IMR-90 (cell line): Measurements from ENCODE around the gene C11orf58. TPM values are rescaled to one million over a fixed set of nuclear protein-coding genes. Genes with fewer than 3 reads are reported as not detected.
A peak's percentile ranks its signal among the peaks of the same experiment; 100 is the strongest.

Experiments
- ATAC-seq: fragments of 200-7000 bp; cut with Tn5 transposase; 2 replicates; pipeline ENCODE4 v1.9.1; 2020; ENCODE audit warnings: low read depth, mild to moderate bottlenecking, moderate library complexity
- BruUV-seq: library from RNA; stranded (reverse); fragments of 400-500 nt; replicated peaks from 2 replicates; lab custom pipeline; 2021; lab: Mats Ljungman, UMichigan
- CTCF ChIA-PET: fragments of 300-600 bp; formaldehyde crosslinking; extraction: SDS; loops from one replicate; lab custom pipeline; 2021; ENCODE audit warnings: antibody characterized with exemption; lab: Yijun Ruan, JAX
- POLR2A ChIA-PET: fragments of 300-600 bp; sonication (Branson Sonifier 250); formaldehyde crosslinking; loops from one replicate; lab custom pipeline; 2022; ENCODE audit warnings: antibody characterized with exemption; ENCODE audit not compliant: unreplicated experiment; lab: Charles Lee
- DNase-seq: peaks from one replicate; pipeline ENCODE4 v3.0.0; 2013
- H2AFZ ChIP-seq: replicated peaks from 2 replicates; pipeline ENCODE3; 2013; ENCODE audit warnings: low read length, mild to moderate bottlenecking; ENCODE audit not compliant: poor library complexity
- H2AK5ac ChIP-seq: 2 replicates; pipeline ENCODE4 v1.6.1; 2013; ENCODE audit warnings: low read depth, low read length, inconsistent platforms
- H2AK9ac ChIP-seq: replicated peaks from 2 replicates; pipeline ENCODE3; 2013; ENCODE audit warnings: mild to moderate bottlenecking, low read depth, low read length, moderate library complexity; ENCODE audit not compliant: poor library complexity
- H2BK120ac ChIP-seq: 2 replicates; pipeline ENCODE4 v1.6.1; 2013; ENCODE audit warnings: low read depth, low read length, inconsistent platforms
- H2BK15ac ChIP-seq: 3 replicates; pipeline ENCODE4 v1.6.1; 2013; ENCODE audit warnings: low read depth, low read length, inconsistent platforms
- H2BK20ac ChIP-seq: 2 replicates; pipeline ENCODE4 v1.6.1; 2013; ENCODE audit warnings: low read depth, mild to moderate bottlenecking, inconsistent platforms, low read length, moderate library complexity
- H2BK5ac ChIP-seq: 2 replicates; pipeline ENCODE4 v1.6.1; 2013; ENCODE audit warnings: mild to moderate bottlenecking, low read depth, low read length, inconsistent platforms; ENCODE audit not compliant: poor library complexity, severe bottlenecking
- H3K14ac ChIP-seq: replicated peaks from 2 replicates; pipeline ENCODE4 v1.6.1; 2013; ENCODE audit warnings: low read depth, low read length, inconsistent platforms
- H3K18ac ChIP-seq: 2 replicates; pipeline ENCODE4 v1.6.1; 2013; ENCODE audit warnings: low read depth, low read length, control low read depth
- H3K23ac ChIP-seq: 2 replicates; pipeline ENCODE4 v1.6.1; 2013; ENCODE audit warnings: low read depth, low read length, inconsistent platforms
- H3K27ac ChIP-seq: 2 replicates; pipeline ENCODE4 v1.5.1; 2013; ENCODE audit warnings: mild to moderate bottlenecking, control low read depth, low read length; ENCODE audit not compliant: insufficient read depth
- H3K27me3 ChIP-seq: 2 replicates; pipeline ENCODE4 v1.6.1; 2013; ENCODE audit warnings: low read length; ENCODE audit not compliant: control insufficient read depth, insufficient read depth
- H3K36me3 ChIP-seq: 2 replicates; pipeline ENCODE4 v1.6.1; 2013; ENCODE audit warnings: low read length, mixed read lengths; ENCODE audit not compliant: control insufficient read depth, insufficient read depth
- H3K4ac ChIP-seq: 2 replicates; pipeline ENCODE4 v1.6.1; 2013; ENCODE audit warnings: low read depth, low read length, inconsistent platforms
- H3K4me1 ChIP-seq: 2 replicates; pipeline ENCODE4 v1.6.1; 2013; ENCODE audit warnings: low read length, mixed read lengths; ENCODE audit not compliant: control insufficient read depth, insufficient read depth
- H3K4me2 ChIP-seq: 2 replicates; pipeline ENCODE4 v1.6.1; 2013; ENCODE audit warnings: low read depth, mild to moderate bottlenecking, control low read depth, low read length, moderate library complexity
- H3K4me3 ChIP-seq: 2 replicates; pipeline ENCODE4 v1.5.1; 2013; ENCODE audit warnings: low read depth, mild to moderate bottlenecking, control low read depth, low read length, moderate library complexity; ENCODE audit not compliant: insufficient read depth
- H3K56ac ChIP-seq: 2 replicates; pipeline ENCODE4 v1.6.1; 2013; ENCODE audit warnings: low read length, inconsistent platforms; ENCODE audit not compliant: insufficient read depth; ENCODE audit errors: extremely low read depth
- H3K79me1 ChIP-seq, 2 experiments: 2 replicates each; pipeline ENCODE4 v1.6.1; 2013; ENCODE audit warnings: low read length in 2 of 2, inconsistent platforms in 1 of 2, low read depth in 1 of 2
- H3K9ac ChIP-seq: 2 replicates; pipeline ENCODE4 v1.6.1; 2013; ENCODE audit warnings: low read depth, low read length, control low read depth
- H3K9me1 ChIP-seq: 2 replicates; pipeline ENCODE4 v1.6.1; 2013; ENCODE audit warnings: low read length, inconsistent platforms; ENCODE audit not compliant: insufficient read depth
- H3K9me3 ChIP-seq: 2 replicates; pipeline ENCODE4 v1.6.1; 2013; ENCODE audit warnings: low read length; ENCODE audit not compliant: control insufficient read depth, insufficient read depth
- H4K20me1 ChIP-seq: 2 replicates; pipeline ENCODE4 v1.6.1; 2013; ENCODE audit warnings: low read length, inconsistent platforms; ENCODE audit not compliant: insufficient read depth
- H4K5ac ChIP-seq: 2 replicates; pipeline ENCODE4 v1.6.1; 2013; ENCODE audit warnings: mild to moderate bottlenecking, low read depth, low read length, control low read depth
- H4K8ac ChIP-seq, 2 experiments: 2 replicates each; pipeline ENCODE4 v1.6.1; 2013; ENCODE audit warnings: low read depth in 2 of 2, low read length in 2 of 2, control low read depth in 1 of 2, inconsistent platforms in 1 of 2
- H4K91ac ChIP-seq: 2 replicates; pipeline ENCODE4 v1.6.1; 2013; ENCODE audit warnings: low read depth, low read length, inconsistent platforms; ENCODE audit not compliant: insufficient read depth
- CEBPB ChIP-seq: IDR thresholded peaks from 2 replicates; pipeline ENCODE4 v1.6.1; 2012; ENCODE audit warnings: low read depth, low read length, improper control_type of control experiment
- CHD1 ChIP-seq: IDR thresholded peaks from 2 replicates; pipeline ENCODE4 v1.6.1; 2012; ENCODE audit warnings: low read depth, low read length, improper control_type of control experiment
- ELK1 ChIP-seq: fragments of 150-350 bp; IDR thresholded peaks from 2 replicates; pipeline ENCODE4 v1.6.1; 2016; ENCODE audit warnings: low read depth, mild to moderate bottlenecking, low read length, moderate library complexity, borderline replicate concordance
- USF2 ChIP-seq: fragments of 150-350 bp; IDR thresholded peaks from 2 replicates; pipeline ENCODE4 v1.6.1; 2017; ENCODE audit warnings: mild to moderate bottlenecking, antibody characterized with exemption, low read length, low read depth
- WGBS, 2 experiments: methylation state at CpG; one replicate each; pipeline versions ENCODE4 v1.1.5 to v1.1.7; 2013; ENCODE audit warnings: missing lambda C conversion rate in 2 of 2; ENCODE audit not compliant: insufficient read length in 1 of 2; ENCODE audit errors: extremely low coverage in 2 of 2; 5-methylcytosine and 5-hydroxymethylcytosine counted together
- dilution Hi-C: fragments of 300-500 bp; cut with HindIII; formaldehyde crosslinking; loops from one replicate; pipeline ENCODE4 v1.14.3; 2018; ENCODE audit warnings: low sequenced_read_pairs; ENCODE audit not compliant: unreplicated experiment
- in situ Hi-C: fragments of 300-500 bp; cut with MboI; formaldehyde crosslinking; loops from 3 replicates; pipeline ENCODE4 v1.14.3; 2019; ENCODE audit warnings: low sequenced_read_pairs, inconsistent platforms, mixed read lengths
- intact Hi-C: fragments of 100-400 bp; cut with micrococcal nuclease; formaldehyde crosslinking; loops from 2 replicates; pipeline ENCODE4 v1.10.0; 2022
- polyA plus RNA-seq, 3 experiments: library from polyadenylated mRNA; depleted of rRNA; stranded (reverse); fragments of >200 nt; gene quantifications; 2 replicates each; pipeline ENCODE4 v1.2.3, GENCODE V29; 2012; ENCODE audit warnings: low replicate concordance in 1 of 3
- total RNA-seq: library from RNA; depleted of rRNA; stranded (reverse); fragments of >200 nt; gene quantifications from 2 replicates; pipeline ENCODE4 v1.2.3, GENCODE V29; 2012

C11orf58 gene
- total and polyA plus RNA-seq, 2 of the 4 experiments (the other 2 are of a cell fraction): 53.8 to 67.8 TPM

DNA sequence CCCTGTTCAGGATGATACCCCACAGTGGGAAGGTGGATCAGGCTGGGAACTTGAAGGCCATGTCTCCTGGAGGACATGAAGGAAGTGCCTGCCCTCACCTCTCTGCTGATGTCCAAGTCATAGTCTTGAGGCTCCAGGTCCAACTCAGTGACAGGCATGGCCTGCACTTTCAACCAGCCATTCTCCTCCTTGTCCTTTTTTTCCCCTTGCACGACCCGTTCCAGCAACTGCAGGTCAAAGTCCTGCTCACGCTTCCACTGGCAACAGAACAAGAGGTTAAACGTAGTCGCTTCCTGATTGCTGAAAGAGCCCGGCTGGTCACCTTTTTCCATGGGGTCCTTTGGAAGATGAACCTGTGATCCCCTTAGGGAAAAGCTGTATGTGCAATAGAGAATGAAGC is 47.7 kb downstream of the C11orf58 start:
- no peak overlapping the region for H2AFZ ChIP-seq
- H3K9me1 ChIP-seq: peaks cover 3% of the 10 kb centered on the region
- no peak overlapping the region for H2AK5ac ChIP-seq
- H2BK20ac ChIP-seq: no peak overlapping the region
- no peak overlapping the region for H3K4me3 ChIP-seq
- dilution Hi-C loops: no loop called here
- in situ Hi-C loops: loop anchor here (10.0 kb wide), 1 partner anchor 279 kb away; no protein-coding TSS in a partner anchor
- BruUV-seq: no TSS peak
- no peaks in the 10 kb centered on the region for H4K20me1 ChIP-seq
- intact Hi-C loops: loop anchor here (5.0 to 10.0 kb wide), 3 partner anchors 96 to 719 kb away; no protein-coding TSS in a partner anchor
- H3K4me2 ChIP-seq: no peak overlapping the region
- no peak overlapping the region for H4K8ac ChIP-seq
- H3K56ac ChIP-seq: no peak overlapping the region
- WGBS, 2 experiments: 93% methylated on average over 4 of the region's 6 CpGs; no CpG with 5 or more reads in 1 of the 2 experiments
- no peak overlapping the region for H2BK5ac ChIP-seq
- ChIA-PET POLR2A (no interaction called here), CTCF (interaction anchor here (0.5 to 2.3 kb wide), 6 partner anchors 13 to 277 kb away, joined by 3 to 12 read pairs (median 5); no protein-coding TSS in a partner anchor)
- peaks cover 3% of the 10 kb centered on the region; the same call in 1 of the 2 replicates for H3K4me1 ChIP-seq
- no peak overlapping the region for H3K18ac ChIP-seq
- H3K14ac ChIP-seq: no peak overlapping the region
- no peak overlapping the region for H2AK9ac ChIP-seq
- no peak overlapping the region for H2BK120ac ChIP-seq
- no peak for TF ChIP-seq CHD1
- no peak for TF ChIP-seq USF2
- no peak for TF ChIP-seq ELK1
- no peak for TF ChIP-seq CEBPB
- no peaks in the 10 kb centered on the region for H3K27me3 ChIP-seq
- DNase-seq (no peak), ATAC-seq (no peak)
- no peak overlapping the region for H4K91ac ChIP-seq
- H3K9ac ChIP-seq: no peak overlapping the region
- H2BK15ac ChIP-seq: no peak overlapping the region
- 0 out of 2 replicates have a peak overlapping the region, but pooled peaks have one; percentile 27 for H3K4ac ChIP-seq
- no peaks in the 10 kb centered on the region for H3K36me3 ChIP-seq
- no peaks in the 10 kb centered on the region for H3K9me3 ChIP-seq
- H3K23ac ChIP-seq: no peak overlapping the region
- no peaks in the 10 kb centered on the region for H3K79me1 ChIP-seq
- H4K5ac ChIP-seq: no peak overlapping the region
- H3K27ac ChIP-seq: no peak overlapping the region
